ENCODE measurements around the gene CENPQ. TPM values are rescaled to one million over a fixed set of nuclear protein-coding genes. Genes with fewer than 3 reads are reported as not detected.
"Not testable (repeated sequence)": the region's sequence is repeated elsewhere in the genome, so short reads cannot be mapped to it uniquely, and the experiment has no call there.

The CENPQ gene
- total RNA-seq, 1 experiment from 2014 or later: 11.0 TPM

DNA sequence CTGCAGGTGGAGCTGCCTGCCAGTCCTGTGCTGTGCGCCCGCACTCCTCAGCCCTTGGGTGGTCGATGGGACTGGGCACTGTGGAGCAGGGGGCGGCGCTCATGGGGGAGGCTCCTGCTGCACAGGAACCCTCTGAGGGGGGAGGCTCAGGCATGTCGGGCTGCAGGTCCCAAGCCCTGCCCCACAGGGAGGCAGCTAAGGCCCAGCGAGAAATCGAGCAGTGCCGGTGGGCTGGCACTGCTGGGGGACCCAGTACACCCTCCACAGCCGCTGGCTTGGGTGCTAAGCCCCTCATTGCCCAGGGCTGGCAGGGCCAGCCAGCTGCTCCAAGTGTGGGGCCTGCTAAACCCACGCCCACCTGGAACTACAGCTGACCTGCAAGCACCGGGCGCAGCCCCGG is 20.2 kb downstream of the CENPQ start:
- H2AFZ ChIP-seq; H3K79me2 ChIP-seq (ENCODE audit: low read depth); H3K9me2 ChIP-seq (ENCODE audit: insufficient read depth); H3K9me3 ChIP-seq (ENCODE audit: insufficient read depth, low read depth); H3K4me3 ChIP-seq; intact Hi-C loops (cut with micrococcal nuclease; ENCODE audit: unreplicated experiment); BruUV-seq (replicated peaks); H3F3A ChIP-seq (ENCODE audit: insufficient read depth, low read depth); H3K27ac ChIP-seq; H3K4me2 ChIP-seq; H3K27me3 ChIP-seq (ENCODE audit: insufficient read depth, low read depth); POLR2A ChIA-PET (ENCODE audit: unreplicated experiment); H3K4me1 ChIP-seq (replicated peaks; ENCODE audit: insufficient read depth); H3K36me3 ChIP-seq (ENCODE audit: low read depth); DNase-seq; CTCF ChIA-PET; H4K20me1 ChIP-seq (ENCODE audit: insufficient read depth): not testable (repeated sequence)

DNA sequence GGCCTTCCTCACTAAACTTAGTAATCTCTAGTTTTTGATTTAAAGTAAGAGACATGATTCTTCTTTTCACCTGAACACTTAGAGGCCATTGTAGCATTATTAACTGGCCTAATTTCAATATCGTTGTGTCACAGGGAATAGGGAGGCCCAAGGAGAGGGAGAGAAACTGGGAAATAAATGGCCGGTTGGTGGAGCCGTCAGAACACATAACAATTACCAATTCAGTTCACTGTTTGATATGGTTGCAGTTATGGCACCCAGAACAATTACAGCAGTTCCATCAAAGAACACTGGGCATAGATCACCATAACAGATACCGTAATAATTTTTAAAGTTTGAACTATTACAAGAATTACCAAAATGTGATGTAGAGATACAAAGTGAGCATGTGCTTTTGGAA is 27.5 kb downstream of the CENPQ start:
- DNase-seq: no peak
- Histone ChIP-seq H3K9me3 (ENCODE audit: insufficient read depth, low read depth) (no peaks in the 10 kb centered on the region), H3K27me3 (ENCODE audit: insufficient read depth, low read depth) (no peaks in the 10 kb centered on the region), H3K4me1 (replicated peaks; ENCODE audit: insufficient read depth) (no peaks in the 10 kb centered on the region), H2AFZ (no peak overlapping the region), H3K4me2 (no peak overlapping the region), H3K36me3 (ENCODE audit: low read depth) (peaks cover 22% of the 10 kb centered on the region), H3K27ac (no peak overlapping the region), H4K20me1 (ENCODE audit: insufficient read depth) (no peaks in the 10 kb centered on the region), H3K4me3 (no peak overlapping the region), H3K79me2 (ENCODE audit: low read depth) (no peaks in the 10 kb centered on the region), H3F3A (ENCODE audit: insufficient read depth, low read depth) (no peaks in the 10 kb centered on the region), H3K9me2 (ENCODE audit: insufficient read depth) (no peaks in the 10 kb centered on the region)
- intact Hi-C loops (cut with micrococcal nuclease; ENCODE audit: unreplicated experiment): no loop called here
- BruUV-seq (replicated peaks): no TSS peak
- ChIA-PET CTCF (interaction anchor here (0.6 kb wide), 1 partner anchor 115 kb away, joined by 3 read pairs; no protein-coding TSS in a partner anchor), POLR2A (ENCODE audit: unreplicated experiment) (no interaction called here)
- TF ChIP-seq, protein P1, sequence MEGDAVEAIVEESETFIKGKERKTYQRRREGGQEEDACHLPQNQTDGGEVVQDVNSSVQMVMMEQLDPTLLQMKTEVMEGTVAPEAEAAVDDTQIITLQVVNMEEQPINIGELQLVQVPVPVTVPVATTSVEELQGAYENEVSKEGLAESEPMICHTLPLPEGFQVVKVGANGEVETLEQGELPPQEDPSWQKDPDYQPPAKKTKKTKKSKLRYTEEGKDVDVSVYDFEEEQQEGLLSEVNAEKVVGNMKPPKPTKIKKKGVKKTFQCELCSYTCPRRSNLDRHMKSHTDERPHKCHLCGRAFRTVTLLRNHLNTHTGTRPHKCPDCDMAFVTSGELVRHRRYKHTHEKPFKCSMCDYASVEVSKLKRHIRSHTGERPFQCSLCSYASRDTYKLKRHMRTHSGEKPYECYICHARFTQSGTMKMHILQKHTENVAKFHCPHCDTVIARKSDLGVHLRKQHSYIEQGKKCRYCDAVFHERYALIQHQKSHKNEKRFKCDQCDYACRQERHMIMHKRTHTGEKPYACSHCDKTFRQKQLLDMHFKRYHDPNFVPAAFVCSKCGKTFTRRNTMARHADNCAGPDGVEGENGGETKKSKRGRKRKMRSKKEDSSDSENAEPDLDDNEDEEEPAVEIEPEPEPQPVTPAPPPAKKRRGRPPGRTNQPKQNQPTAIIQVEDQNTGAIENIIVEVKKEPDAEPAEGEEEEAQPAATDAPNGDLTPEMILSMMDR (conservative IDR thresholded peaks at IDR 0.05): no peak
- no peak for TF ChIP-seq EZH2 (IDR thresholded peaks at IDR 0.05; ENCODE audit: low read depth)

DNA sequence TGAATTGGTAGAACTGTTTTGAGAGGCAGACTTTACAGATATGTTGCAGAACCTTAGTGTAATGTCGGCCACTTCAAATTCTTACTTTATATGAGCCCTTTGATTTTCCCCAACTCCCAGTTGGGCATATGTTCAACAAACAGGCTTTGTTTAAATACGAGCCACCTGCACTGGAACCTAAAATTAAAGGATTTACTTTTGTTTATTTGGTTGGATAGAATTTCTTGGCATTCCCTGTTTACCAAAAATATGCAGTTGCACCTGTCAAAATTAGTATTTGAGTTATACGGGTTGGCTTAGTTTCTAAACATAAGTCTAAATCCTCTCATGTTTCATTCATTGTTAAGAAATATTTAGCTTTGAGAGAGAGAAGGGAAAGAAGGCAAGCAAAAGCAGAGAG is 34.1 kb downstream of the CENPQ start:
- no peaks in the 10 kb centered on the region for H3K79me2 ChIP-seq (ENCODE audit: low read depth)
- BruUV-seq (replicated peaks): no TSS peak
- no peaks in the 10 kb centered on the region for H4K20me1 ChIP-seq (ENCODE audit: insufficient read depth)
- ChIA-PET POLR2A (ENCODE audit: unreplicated experiment) (no interaction called here), CTCF (no interaction called here)
- H2AFZ ChIP-seq: no peak overlapping the region
- H3K27me3 ChIP-seq (ENCODE audit: insufficient read depth, low read depth): no peaks in the 10 kb centered on the region
- 0 out of 2 replicates have a peak, but pooled peaks cover 3% of the 10 kb centered on the region for H3K36me3 ChIP-seq (ENCODE audit: low read depth)
- no peaks in the 10 kb centered on the region for H3K9me3 ChIP-seq (ENCODE audit: insufficient read depth, low read depth)
- TF ChIP-seq, protein P1 (conservative IDR thresholded peaks at IDR 0.05): no peak
- TF ChIP-seq EZH2 (IDR thresholded peaks at IDR 0.05; ENCODE audit: low read depth): no peak
- no peak for DNase-seq
- H3K9me2 ChIP-seq (ENCODE audit: insufficient read depth): no peaks in the 10 kb centered on the region
- H3K4me2 ChIP-seq: no peak overlapping the region
- no peaks in the 10 kb centered on the region for H3K4me1 ChIP-seq (replicated peaks; ENCODE audit: insufficient read depth)
- no peaks in the 10 kb centered on the region for H3F3A ChIP-seq (ENCODE audit: insufficient read depth, low read depth)
- intact Hi-C loops (cut with micrococcal nuclease; ENCODE audit: unreplicated experiment): no loop called here
- H3K4me3 ChIP-seq: no peak overlapping the region
- H3K27ac ChIP-seq: no peak overlapping the region

DNA sequence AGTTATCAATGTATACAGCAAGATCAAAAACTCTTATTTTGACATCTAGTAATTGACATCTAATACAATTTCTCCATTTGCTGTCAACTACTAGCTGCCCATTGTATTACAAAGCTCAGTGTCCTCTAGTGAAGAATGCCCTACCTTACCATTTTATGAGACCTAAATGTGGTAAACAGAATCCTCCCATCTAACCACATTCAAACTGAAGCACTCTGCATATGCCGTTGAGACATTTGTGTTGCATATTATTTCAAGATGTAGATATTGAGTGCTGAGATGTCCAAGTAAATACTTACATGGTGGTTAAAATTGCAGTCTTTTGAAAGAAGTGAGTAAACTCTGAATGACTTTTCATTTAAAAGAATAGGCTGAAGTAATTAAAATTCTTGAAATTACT is 36.0 kb downstream of the CENPQ start:
- Histone ChIP-seq H3K9me2 (ENCODE audit: insufficient read depth) (no peaks in the 10 kb centered on the region), H3K4me1 (replicated peaks; ENCODE audit: insufficient read depth) (no peaks in the 10 kb centered on the region), H3K4me2 (no peak overlapping the region), H3K36me3 (ENCODE audit: low read depth) (no peaks in the 10 kb centered on the region), H3F3A (ENCODE audit: insufficient read depth, low read depth) (no peaks in the 10 kb centered on the region), H3K27ac (no peak overlapping the region), H2AFZ (no peak overlapping the region), H4K20me1 (ENCODE audit: insufficient read depth) (no peaks in the 10 kb centered on the region), H3K4me3 (no peak overlapping the region), H3K27me3 (ENCODE audit: insufficient read depth, low read depth) (no peaks in the 10 kb centered on the region), H3K9me3 (ENCODE audit: insufficient read depth, low read depth) (no peaks in the 10 kb centered on the region), H3K79me2 (ENCODE audit: low read depth) (no peaks in the 10 kb centered on the region)
- BruUV-seq (replicated peaks): no TSS peak
- CTCF ChIA-PET: no interaction called here
- intact Hi-C loops (cut with micrococcal nuclease; ENCODE audit: unreplicated experiment): no loop called here
- TF ChIP-seq, protein P1 (conservative IDR thresholded peaks at IDR 0.05): no peak
- TF ChIP-seq EZH2 (IDR thresholded peaks at IDR 0.05; ENCODE audit: low read depth): no peak
- DNase-seq: no peak
- POLR2A ChIA-PET (ENCODE audit: unreplicated experiment): no interaction called here

Data from PC-9 (cell line).